Cardiac fibroblast (primary cell): ENCODE measurements around the gene CCNK.

ENCODE experiments used
- DNase-seq, 2 donors: peaks; one replicate each; pipeline versions ENCODE4 v3.0.0 to v3.0.0-alpha.2; 2010; ENCODE audit warnings: low read depth in 2 of 2
- H3K4me3 ChIP-seq, 2 donors: replicated peaks in 1 of 2; 1 replicate in 1 of 2; 2 replicates in 1 of 2; pipeline ENCODE4 v1.5.1; 2011; ENCODE audit warnings: low read depth in 2 of 2, low read length in 2 of 2, mild to moderate bottlenecking in 2 of 2, moderate library complexity in 1 of 2
- TF ChIP-seq, protein P1 (sequence below): IDR thresholded peaks from one replicate; pipeline ENCODE4 v1.5.1; 2011; ENCODE audit warnings: low read depth, mild to moderate bottlenecking, low read length, inconsistent platforms

CCNK gene

GRCh38 chr14:99538275-99538674 is 57.1 kb downstream of the CCNK start:
- peak in 1 of 2 donors; percentile 25 for DNase-seq
- no peak overlapping the region for H3K4me3 ChIP-seq
- TF ChIP-seq, protein P1, sequence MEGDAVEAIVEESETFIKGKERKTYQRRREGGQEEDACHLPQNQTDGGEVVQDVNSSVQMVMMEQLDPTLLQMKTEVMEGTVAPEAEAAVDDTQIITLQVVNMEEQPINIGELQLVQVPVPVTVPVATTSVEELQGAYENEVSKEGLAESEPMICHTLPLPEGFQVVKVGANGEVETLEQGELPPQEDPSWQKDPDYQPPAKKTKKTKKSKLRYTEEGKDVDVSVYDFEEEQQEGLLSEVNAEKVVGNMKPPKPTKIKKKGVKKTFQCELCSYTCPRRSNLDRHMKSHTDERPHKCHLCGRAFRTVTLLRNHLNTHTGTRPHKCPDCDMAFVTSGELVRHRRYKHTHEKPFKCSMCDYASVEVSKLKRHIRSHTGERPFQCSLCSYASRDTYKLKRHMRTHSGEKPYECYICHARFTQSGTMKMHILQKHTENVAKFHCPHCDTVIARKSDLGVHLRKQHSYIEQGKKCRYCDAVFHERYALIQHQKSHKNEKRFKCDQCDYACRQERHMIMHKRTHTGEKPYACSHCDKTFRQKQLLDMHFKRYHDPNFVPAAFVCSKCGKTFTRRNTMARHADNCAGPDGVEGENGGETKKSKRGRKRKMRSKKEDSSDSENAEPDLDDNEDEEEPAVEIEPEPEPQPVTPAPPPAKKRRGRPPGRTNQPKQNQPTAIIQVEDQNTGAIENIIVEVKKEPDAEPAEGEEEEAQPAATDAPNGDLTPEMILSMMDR, result peak; percentile 16

DNA sequence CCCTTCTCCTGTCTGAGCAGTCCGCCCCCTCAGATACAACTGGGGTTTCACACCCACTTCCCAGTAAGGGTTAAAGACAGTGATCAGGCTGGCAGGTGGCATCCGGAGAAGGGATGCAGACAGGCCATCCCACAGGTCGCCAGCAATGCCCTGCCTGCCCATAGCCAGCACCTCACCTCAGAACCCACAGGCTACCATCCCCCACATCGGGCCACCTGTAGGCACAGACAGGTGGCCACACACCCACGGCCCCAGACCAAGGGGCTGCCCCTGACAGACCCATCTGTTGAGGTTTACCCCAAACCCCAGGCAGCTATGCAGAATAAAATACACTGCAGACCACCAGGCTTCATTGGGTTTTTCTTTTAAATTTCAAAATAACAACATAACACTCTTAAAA is 57.5 kb downstream of the CCNK start:
- H3K4me3 ChIP-seq, result no peak overlapping the region
- DNase-seq, result no peak
- TF ChIP-seq, protein P1, result no peak

GRCh38 chr14:99539491-99539890 is 58.3 kb downstream of the CCNK start:
- H3K4me3 ChIP-seq, result no peak overlapping the region
- TF ChIP-seq, protein P1, result no peak
- DNase-seq, result no peak

- H3K4me3 ChIP-seq, result no peak overlapping the region
- DNase-seq, result no peak
- TF ChIP-seq, protein P1, result no peak
Measured at GRCh38 chr14:99540196-99541032, 59.2 kb downstream of the CCNK start.

GRCh38 chr14:99541211-99541610 is 60.0 kb downstream of the CCNK start:
- H3K4me3 ChIP-seq, result no peak overlapping the region
- no peak for DNase-seq
- TF ChIP-seq, protein P1, result no peak

- TF ChIP-seq, protein P1, result no peak
- H3K4me3 ChIP-seq, result no peak overlapping the region
- no peak for DNase-seq
Measured at GRCh38 chr14:99541677-99542470, 60.7 kb downstream of the CCNK start.
